HG03565 (cell line): ENCODE measurements around the gene PAPPA.

Source experiments
- ATAC-seq: cut with Tn5 transposase; IDR thresholded peaks from one replicate; pipeline ENCODE4 v1.9.1; 2021; ENCODE audit warnings: mild to moderate bottlenecking, moderate library complexity; ENCODE audit not compliant: unreplicated experiment

Gene PAPPA

GRCh38 chr9:116304761-116305160 is 151.2 kb downstream of the PAPPA start:
- no peak for ATAC-seq

DNA sequence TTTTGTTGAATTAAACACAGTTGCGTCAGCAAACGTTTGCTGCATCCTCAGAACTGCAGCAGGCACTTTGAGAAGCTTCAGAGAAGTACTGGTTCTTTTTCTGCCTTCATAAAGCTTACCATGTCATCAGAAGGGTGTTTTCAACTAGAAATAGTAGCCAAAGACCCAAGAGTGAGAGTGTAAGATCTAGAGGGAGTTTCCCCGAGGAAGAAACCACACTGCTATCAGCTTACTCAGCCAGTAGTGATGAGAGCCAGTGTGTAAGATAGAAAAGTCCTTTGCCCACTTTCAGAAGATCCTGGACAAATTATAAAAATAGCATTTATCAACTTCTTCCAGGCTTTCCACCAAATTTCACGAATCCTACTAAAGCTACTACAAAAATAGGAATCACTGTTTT is 154.5 kb downstream of the PAPPA start:
- no peak for ATAC-seq

GRCh38 chr9:116309900-116310611 is 156.5 kb downstream of the PAPPA start:
- ATAC-seq: no peak

DNA sequence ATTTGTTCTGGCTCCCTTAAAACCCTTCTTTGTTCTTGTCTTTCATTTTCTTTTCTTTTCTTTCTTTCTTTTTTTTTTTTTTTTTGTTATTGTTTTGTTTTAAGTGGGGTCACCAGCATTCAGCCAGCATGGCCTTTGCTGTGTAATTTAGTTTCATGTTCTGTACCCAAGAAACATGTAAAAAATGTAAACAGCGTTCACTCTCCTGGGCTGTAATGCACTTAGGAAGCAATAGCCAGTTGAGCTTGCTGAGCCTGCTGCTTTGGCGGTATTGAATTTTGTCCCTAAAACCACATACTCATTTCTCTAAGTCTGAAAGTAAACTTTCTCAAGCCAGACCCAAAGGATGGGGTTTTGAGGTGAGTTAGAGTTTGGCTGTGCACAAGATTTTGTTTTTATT is 158.6 kb downstream of the PAPPA start:
- ATAC-seq: no peak

DNA sequence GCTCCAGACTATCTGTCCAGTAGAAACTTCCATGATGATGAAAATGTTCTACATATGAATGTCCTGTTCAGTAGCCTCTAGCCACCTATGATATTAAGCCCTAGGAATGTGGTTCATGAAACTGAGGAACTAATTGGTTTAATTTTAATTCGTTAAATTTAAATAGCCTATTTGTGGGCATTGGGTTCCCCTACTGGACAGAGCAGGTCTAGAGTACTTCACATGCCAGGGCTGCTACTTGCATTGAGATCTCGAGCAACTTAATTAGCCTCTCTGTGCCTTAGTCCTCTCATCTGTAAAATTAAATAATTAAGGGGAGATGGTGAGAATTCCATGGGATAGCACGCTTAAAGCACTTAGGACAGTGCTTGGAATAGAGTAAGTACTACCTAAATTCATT is 160.0 kb downstream of the PAPPA start:
- ATAC-seq: no peak

DNA sequence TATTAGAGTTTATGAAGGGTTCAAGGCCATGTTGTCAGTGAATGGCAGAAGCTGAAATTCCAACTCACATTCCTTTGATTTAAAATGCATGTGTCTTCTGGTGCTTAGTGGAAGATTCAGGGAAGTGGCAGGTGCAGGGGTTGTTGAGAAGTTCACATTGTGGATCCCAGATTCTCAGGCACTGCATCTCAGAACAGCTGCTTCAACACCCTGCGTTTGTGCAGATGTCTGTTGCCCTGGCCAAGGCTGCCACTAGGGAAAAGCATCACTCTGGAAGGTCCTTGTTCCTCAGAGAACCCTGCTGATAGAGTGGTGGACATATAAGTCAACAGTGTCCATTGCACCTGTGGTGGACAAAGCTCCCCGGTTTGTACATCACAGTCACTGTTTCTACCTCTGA is 162.7 kb downstream of the PAPPA start:
- ATAC-seq: no peak

DNA sequence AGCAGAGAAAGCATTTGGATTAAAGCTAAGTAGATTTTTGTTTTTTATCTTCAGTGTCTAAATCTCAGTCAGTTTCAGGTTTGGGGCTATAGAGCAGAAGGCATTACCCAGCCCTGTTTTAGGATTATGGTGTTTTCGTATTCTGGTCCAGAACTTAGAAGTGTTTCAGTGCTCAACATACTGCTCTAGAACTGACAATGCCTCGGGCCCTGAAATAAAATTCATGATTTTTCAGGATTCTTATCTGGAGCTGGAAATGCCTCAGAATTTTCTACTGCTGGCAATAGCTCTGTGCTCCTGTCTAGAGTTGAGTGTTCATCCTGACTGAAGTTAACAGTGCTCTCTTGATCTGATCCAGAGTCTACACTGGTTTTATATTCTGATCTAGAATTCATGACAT is 163.9 kb downstream of the PAPPA start:
- ATAC-seq: no peak

GRCh38 chr9:116318468-116319374 is 165.1 kb downstream of the PAPPA start:
- ATAC-seq: no peak

DNA sequence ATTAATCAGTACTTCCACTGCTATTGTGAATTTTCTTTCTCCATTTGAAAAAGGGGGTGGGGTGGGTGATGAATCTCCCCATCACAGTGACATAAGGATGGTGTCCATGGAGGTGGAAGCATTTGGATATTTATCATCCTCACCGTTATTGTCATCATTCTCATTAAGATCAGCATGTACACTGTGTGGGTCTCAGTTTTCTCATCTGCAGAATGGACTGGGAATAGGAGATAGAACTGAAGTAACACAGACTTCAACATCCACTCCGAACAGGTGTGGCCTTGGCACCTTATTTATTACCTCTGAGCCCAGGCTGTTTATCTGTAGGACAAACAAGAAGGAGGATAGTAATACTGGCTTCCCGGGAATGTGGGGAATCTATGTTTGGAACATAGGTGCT is 165.9 kb downstream of the PAPPA start:
- no peak for ATAC-seq

DNA sequence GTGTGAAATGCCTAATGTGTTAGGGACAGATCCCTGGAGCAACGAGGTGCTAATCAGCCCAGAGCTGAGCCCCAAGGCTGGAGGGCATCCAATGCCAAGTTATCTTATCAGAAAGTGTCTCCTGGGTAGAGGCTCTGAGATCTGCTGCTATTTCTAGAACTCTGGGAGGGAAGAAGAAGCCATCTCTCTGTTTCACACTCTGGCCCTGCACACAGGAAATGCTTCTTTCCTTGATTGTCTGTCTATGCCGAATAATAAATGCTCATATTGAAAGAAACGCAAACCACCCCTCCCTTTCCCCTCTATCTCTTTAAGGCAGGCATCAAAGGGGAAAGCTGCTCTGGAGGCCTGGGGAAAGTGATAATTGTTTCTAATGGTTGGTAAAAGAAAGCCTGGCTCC is 166.7 kb downstream of the PAPPA start:
- ATAC-seq: no peak

DNA sequence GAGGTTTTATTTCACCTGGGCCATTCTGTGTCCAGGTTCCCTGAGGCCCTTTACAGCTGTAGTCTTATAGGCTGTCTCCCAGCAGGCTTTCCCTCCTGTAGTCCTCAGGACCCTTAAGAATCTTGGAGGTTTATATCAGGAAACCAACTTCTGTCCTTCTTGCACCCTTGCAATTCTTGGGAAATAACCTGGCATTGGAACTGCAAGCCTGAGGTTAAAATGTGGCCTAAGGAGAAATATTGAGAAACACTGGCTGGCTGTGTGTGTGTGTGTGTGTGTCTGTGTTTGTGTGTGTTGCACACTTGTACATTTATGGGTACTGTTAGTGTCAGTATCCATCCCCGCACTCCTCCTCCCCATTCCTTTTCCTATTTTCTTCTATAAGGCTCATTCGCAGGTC is 168.9 kb downstream of the PAPPA start:
- no peak for ATAC-seq

DNA sequence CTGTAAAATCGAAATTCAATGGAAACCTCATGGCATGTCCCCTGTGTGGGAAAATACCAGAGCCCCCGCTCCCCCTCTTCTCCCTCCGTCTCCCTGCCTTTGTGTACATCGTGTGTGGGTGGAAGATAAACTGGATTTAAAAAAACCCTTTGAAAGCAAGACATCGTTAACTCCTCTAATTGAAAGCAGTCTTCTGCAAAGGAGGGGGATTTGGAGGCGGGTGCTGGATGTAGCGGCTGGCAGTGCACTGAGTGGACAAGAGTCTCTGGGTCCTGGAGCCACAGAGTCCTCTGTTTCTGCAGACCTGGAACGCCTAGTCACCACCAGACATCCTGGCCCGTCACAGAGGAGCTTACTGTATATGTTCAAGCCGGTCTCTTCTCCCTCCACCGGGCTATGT is 169.4 kb downstream of the PAPPA start:
- no peak for ATAC-seq

- no peak for ATAC-seq
Measured at GRCh38 chr9:116323571-116323970, 170.0 kb downstream of the PAPPA start.

DNA sequence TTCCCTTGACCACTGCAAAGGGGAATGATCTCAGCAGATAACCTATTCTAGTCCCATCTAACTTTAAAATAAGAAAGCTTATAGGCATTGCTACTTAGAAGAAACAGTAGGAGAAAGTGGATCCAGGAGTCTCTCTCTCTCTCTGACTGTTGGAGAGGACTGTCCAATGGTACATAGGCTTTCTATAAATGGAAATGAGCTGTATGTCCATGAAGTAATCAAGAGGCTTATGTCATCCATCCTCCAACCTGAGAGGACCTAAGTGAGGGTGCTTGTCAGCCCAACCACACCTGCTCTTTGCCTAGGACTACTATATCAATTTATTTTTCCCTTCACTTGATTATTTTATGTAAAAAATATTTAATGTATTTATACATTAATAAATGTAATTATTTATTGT is 172.3 kb downstream of the PAPPA start:
- no peak for ATAC-seq

DNA sequence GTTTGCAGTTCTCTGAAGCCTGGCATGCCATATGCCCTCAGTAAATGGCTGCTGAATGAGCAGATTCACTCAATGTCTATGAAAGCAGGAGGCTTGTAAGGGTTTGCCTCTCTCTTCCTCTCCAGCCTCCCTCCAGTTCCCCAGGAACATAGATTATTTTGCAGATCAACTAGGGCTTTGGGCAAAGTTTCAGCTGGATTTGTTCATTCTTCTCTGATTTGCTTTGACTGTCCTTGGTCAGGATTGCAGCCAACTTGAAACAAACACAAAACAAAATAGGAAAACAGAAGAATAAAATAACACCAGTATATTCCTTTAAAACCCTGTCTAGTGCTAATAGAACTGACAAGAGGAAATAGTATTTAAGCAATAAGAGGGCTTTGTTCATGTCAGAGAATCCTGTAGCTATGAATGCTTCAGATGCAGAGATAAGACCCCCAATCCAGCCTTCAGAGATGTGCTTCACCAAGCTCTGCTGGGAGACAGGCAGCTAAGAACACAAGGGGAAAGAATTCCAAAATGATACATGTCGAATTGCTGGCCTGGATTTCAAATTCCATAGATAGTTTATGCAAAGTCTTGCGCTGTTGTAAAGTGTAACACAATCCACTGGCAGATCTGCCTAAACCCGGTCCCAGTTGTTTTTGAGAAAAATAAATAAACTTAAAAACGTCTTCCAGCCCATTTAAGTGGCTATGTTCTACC is 174.3 kb downstream of the PAPPA start:
- no peak for ATAC-seq

- no peak for ATAC-seq
Measured at GRCh38 chr9:116329470-116329869, 175.9 kb downstream of the PAPPA start.

DNA sequence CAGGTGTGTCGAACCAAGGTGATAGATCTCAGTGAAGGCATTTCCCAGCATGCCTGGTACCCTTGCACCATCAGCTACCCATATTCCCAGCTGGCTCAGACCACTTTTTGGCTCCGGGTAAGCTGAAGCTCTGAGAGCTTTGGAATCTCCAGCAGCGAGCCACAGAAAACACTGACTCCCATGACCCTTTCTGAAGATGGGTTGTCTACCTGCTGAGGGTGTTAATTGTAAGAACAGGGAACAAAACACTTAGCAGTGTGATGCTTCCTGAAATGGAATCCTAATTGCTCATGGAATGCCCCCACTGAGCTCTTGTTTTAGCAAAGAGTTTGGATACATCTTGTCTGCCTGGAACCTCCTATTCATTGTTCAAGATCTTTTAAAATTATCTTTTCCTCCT is 177.7 kb downstream of the PAPPA start:
- ATAC-seq: no peak

DNA sequence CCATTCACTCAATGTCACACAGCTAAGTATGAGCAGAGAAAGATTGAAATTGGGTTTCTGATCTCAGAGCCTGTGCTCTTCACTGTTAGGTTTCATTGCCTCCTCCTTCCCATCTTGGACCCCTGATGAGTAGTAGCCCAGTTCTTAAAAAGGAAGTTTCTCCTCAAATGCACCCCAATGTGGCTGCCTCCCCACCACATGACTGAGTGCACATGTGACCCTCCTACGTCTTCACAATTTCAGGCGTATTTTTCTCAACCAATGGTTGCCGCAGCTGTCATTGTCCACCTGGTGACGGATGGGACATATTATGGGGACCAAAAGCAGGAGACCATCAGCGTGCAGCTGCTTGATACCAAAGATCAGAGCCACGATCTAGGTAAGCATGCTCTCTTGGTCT is 178.5 kb downstream of the PAPPA start:
- ATAC-seq: no peak

DNA sequence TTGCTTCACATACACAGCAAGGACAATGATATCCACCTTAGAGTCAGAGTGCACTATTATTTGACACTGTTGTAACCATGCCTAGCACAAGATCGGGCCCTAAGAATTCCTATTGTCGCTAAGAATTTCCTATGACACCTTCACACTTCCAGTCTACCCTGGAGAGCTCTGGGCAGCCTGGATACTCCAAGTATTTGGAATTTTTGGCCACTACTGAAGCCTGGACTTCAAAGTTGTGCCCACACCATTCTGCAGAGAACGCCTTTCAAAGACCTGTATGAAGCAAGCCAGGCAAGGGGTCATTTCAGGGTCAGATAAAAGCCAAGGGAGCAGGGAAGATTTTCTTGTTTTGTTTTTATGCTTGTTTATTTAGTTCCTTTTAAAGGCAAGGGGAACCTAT is 179.7 kb downstream of the PAPPA start:
- ATAC-seq: no peak

GRCh38 chr9:116334546-116335150 is 181.1 kb downstream of the PAPPA start:
- ATAC-seq: no peak

- no peak for ATAC-seq
Measured at GRCh38 chr9:116335392-116335791, 181.8 kb downstream of the PAPPA start.
